ENCODE measurements around the gene NR3C2.
A peak's percentile ranks its signal among the peaks of the same experiment; 100 is the strongest.

- TF ChIP-seq FOXA1 (IDR thresholded peaks at IDR 0.05) = peak; percentile 13
- TF ChIP-seq CTCF (IDR thresholded peaks at IDR 0.05; ENCODE audit: low read depth, low read length, missing input control) = no peak
- TF ChIP-seq, protein P1, sequence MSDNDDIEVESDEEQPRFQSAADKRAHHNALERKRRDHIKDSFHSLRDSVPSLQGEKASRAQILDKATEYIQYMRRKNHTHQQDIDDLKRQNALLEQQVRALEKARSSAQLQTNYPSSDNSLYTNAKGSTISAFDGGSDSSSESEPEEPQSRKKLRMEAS (IDR thresholded peaks at IDR 0.05) = no peak
- no peak for TF ChIP-seq JUND (IDR thresholded peaks at IDR 0.05)
These were observed 389.8 kb downstream of the NR3C2 start for GRCh38 chr4:148052448-148052847.
